Measurements from ENCODE around the gene PAK5.

DNA sequence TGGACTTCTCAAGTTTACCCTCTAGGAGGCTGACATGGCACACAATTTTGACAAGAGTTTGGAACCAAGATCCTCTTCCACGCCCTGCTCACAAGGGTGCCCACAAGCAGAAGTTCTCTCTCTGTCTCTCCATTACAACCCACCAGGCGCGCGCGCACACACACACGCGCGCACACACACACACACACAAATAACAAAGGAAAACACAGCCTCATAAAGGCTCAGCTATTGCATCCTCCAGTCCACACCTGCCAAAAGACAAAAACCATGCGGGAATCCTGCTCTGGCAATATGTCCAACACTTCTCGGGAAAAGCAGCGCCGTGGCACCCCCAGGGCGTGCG is 870 bp downstream of the PAK5 start:
- TF ChIP-seq, protein P1, sequence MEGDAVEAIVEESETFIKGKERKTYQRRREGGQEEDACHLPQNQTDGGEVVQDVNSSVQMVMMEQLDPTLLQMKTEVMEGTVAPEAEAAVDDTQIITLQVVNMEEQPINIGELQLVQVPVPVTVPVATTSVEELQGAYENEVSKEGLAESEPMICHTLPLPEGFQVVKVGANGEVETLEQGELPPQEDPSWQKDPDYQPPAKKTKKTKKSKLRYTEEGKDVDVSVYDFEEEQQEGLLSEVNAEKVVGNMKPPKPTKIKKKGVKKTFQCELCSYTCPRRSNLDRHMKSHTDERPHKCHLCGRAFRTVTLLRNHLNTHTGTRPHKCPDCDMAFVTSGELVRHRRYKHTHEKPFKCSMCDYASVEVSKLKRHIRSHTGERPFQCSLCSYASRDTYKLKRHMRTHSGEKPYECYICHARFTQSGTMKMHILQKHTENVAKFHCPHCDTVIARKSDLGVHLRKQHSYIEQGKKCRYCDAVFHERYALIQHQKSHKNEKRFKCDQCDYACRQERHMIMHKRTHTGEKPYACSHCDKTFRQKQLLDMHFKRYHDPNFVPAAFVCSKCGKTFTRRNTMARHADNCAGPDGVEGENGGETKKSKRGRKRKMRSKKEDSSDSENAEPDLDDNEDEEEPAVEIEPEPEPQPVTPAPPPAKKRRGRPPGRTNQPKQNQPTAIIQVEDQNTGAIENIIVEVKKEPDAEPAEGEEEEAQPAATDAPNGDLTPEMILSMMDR (IDR thresholded peaks at IDR 0.05 in 8 of 11, conservative IDR thresholded peaks at IDR 0.05 in 3 of 11), result no peak
- no peak for TF ChIP-seq POLR2A (IDR thresholded peaks at IDR 0.05)

Measured in spleen (tissue), 7 donors.